Ammon's horn (tissue), 1 donor: ENCODE results near the gene CEMIP2.
"Not testable (repeated sequence)": the region's sequence is repeated elsewhere in the genome, so short reads cannot be mapped to it uniquely, and the experiment has no call there.

Source experiments
- DNase-seq: peaks from one replicate; pipeline ENCODE4 v3.0.0-alpha.2; 2016; ENCODE audit warnings: low spot score

CEMIP2 gene

DNA sequence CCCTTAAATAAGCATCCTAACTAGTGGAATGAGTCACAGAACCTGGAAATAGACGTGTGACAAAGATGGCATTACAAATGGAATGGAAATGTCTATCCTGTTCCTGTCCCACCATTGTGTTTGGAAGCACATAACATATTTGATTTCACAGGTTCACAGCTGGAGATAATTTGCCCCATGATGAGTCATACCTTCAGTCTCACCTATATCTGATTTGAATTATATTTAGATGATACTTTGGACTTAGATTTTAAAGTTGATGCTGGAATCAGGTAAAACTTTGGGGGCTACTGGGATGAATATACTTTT lies 92.5 kb downstream of the CEMIP2 start:
- DNase-seq: no peak

DNA sequence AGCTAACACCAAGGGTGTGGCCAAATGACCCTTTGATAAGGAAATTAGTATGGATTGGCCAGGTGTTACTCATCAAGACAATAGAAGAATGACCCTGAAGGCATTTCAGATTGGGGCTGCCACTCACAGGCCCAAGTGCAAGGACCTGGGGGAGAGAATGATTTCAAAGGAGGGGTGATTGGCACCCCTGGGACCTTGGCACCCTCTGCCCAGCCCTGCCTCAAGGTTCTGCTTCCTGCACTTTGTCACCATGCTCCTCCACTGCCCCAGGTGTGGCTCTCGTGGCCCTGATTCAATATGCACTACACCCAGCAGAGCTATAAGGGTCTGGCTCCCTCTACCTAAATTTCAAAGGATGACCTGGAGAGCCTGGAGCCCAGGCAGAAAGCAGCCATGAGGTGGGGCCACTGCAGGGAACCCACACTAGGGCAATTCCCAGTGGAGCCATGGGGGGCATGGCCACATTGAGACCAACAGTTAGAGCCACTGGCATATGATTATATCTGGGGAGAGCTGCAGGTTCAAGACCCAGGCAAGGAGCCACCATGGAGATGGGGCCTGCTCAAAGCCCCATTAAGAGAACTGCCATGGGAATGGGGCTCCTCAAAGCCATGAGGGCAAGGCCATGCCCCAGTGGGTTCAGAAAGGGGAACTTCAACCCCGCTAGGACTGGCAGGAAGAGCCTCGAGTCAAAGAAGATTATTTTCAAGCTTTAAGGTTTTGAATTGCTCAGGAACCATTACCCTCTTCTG lies 93.0 kb downstream of the CEMIP2 start:
- no peak for DNase-seq

- DNase-seq: no peak
These were observed 95.7 kb downstream of the CEMIP2 start for GRCh38 chr9:71672573-71672972.

- no peak for DNase-seq
These were observed 97.0 kb downstream of the CEMIP2 start for GRCh38 chr9:71671289-71671688.

- DNase-seq: no peak
These were observed 98.2 kb downstream of the CEMIP2 start for GRCh38 chr9:71670121-71670520.

GRCh38 chr9:71669284-71669995 lies 98.9 kb downstream of the CEMIP2 start:
- DNase-seq: no peak

DNA sequence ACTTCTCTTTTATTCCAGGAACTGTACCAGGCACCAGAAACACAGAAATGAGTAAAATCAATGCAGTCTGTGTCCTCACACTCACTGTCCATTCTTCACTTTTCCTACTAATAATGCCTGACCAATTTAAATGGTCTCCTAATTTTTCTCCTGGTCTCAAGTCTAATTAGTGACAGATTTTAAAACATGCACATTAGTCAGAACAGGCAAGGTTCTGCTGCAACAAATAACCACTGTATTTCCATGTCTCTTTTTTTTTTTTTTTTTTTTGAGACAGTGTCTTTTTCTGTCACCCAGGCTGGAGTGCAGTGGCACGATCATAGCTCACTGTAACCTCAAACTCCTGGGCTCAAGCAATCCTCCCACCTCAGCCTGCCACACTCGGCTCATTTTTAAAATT lies 99.6 kb downstream of the CEMIP2 start:
- DNase-seq: no peak

GRCh38 chr9:71665247-71665646 lies 103.1 kb downstream of the CEMIP2 start:
- no peak for DNase-seq

- DNase-seq: no peak
These were observed 103.7 kb downstream of the CEMIP2 start for GRCh38 chr9:71664566-71664965.

DNA sequence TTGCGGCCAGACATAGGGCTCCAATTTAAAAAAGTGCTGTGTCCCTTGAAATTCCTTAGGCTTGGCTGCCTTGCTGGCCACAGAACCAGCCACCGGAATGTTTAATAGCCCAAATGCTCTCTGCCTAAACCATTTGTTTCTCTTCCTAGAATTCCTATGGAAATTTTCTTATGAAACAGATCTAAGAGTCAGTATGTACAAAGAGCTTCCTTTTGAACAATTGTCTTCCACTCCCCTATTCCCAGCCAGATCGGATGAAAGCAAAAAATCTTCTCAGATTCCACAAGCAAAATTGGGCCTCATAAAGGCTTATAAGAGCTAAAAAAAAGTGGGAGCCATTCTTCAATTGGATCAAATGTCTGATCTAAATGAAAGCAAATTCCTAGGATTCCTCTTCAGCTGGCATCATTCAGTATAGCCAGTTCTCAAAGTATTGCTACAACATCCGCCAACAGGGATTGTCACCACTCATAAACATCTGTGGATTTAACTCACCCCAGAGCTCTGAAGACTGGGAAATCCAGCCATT lies 104.3 kb downstream of the CEMIP2 start:
- DNase-seq: no peak

GRCh38 chr9:71663216-71663615 lies 105.1 kb downstream of the CEMIP2 start:
- no peak for DNase-seq

DNA sequence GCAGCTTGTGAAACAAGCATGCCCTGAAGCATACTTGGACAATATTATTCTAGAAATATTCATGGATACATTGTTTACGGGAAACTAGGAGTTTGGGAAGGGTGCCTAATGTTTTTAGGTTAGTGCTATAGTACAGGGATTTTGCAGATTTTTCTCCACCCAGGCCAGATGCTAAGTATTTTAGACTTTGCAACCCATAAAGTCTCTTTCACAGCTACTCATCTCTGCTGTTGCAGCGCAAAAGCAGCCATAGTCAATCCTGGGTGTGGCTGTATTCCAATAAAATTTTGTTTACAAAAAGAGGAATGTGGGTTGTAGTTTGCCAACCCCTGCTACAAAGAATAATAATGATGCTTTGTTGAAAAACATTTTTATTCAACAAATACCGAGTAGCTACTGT lies 106.2 kb downstream of the CEMIP2 start:
- DNase-seq: no peak

- not testable (repeated sequence) for DNase-seq
These were observed 111.0 kb downstream of the CEMIP2 start for GRCh38 chr9:71657276-71657675.

GRCh38 chr9:71656496-71656895 lies 111.8 kb downstream of the CEMIP2 start:
- no peak for DNase-seq

DNA sequence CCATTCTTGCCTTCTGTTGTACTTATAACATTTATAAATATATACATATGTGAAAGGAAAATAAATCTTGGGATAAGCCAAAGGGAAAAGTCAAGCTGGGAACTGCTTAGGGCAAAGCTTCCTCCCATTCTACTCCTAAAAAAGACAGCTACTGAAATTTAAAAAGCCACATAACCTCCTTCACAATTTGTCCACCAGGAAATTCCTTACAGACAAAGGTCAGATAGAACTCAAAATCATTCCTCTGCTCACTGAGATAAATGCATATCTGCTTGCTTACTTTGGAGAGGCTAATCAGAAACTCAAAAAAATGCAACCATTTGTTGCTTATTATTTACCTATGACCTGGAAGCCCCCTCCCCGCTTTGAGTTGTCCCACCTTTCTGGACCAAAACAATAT lies 112.5 kb downstream of the CEMIP2 start:
- DNase-seq: no peak

- DNase-seq: no peak
These were observed 113.2 kb downstream of the CEMIP2 start for GRCh38 chr9:71655141-71655540.

DNA sequence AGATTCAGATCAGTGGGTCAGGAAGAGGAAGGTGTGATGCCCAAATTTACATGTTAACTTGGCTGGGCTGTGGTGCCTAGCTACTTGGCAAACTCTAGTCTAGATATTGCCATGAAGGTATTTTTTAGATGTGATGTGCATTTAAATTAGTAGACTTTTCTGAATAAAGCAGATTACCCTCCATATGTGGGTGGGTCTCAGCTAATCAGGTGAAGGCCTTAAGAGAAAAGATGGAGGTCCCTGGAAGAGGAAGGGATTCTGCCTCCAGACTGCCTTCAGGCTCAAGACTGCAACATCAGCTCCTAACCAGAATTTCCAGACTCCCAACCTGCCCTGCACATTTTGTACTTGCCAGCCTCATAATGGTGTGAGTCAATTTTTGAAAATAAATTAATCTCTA lies 115.8 kb downstream of the CEMIP2 start:
- no peak for DNase-seq

GRCh38 chr9:71648453-71648852 lies 119.9 kb downstream of the CEMIP2 start:
- DNase-seq: no peak

GRCh38 chr9:71647094-71647591 lies 121.2 kb downstream of the CEMIP2 start:
- DNase-seq: peak; percentile 79

- DNase-seq: no peak
These were observed 122.2 kb downstream of the CEMIP2 start for GRCh38 chr9:71646131-71646530.

DNA sequence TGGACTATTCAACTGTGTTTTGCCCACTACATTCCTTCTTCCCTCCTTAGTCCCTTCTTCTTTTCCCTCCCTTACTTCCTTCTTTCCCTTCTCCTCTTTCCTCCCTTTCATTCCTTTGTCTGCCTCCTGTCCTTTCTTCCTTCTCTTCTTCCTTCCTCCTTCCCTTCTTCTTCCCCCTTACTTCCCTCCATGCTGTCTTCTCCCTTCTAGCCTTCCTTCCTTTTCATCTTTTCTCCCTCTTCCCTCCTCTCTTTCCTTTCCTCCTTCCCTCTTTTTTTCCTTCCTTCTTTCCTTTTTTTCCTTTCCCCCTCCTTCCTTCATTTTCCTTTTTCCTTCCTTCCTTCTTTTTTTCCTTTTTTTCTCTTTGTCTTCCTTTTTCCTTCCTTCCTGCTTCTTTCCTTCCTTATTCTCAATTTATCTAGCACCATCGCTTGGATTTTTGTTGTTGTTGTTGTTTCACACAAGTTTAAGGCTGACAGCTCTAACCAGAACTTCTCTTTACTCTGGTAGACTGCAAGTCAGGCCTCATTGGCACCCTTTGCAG lies 123.4 kb downstream of the CEMIP2 start:
- no peak for DNase-seq

DNA sequence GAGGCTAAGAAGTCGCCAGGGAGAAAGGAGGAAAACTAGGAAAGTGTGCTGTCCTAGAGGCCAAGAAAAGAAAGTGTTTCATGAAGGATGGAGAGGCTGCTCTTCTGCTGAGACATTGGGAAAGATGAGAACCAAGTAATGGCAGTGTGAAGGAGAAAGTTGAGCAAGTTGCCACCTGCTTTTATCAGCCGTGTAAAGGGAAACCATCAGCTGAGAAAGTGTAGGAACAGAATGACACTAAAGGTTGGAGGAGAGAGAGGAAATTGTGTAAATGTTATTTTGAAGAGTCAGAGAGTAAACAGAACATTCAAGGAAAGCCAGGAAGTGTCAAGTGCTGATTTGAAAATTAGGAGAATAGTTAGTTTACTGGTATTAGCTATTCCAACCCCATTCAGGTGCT lies 125.0 kb downstream of the CEMIP2 start:
- DNase-seq: no peak

DNA sequence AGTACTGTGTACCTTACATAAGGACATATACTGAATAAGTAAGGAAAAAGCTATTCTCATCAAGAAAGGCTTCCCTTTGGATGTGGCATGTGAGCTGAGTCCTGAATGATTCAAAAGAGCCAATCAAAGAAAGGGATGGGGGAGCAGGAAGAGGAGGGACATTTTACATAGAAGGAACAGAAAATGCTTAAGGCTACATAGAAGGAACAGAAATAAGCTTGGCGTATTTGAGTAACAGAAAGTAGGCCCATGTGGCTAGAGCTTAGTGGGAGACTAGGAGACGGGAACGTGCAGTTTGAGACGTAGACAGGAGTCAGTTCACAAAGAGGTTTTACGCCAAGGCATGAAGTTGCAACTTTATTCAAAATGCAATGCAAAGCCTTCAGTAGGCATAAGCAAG lies 126.3 kb downstream of the CEMIP2 start:
- peak; percentile 43 for DNase-seq
